GM15510 (cell line): ENCODE results near the gene FILIP1L.

Experiments used
- POLR2A ChIP-seq: IDR thresholded peaks from 3 replicates; pipeline ENCODE4 v1.6.1; 2011; ENCODE audit warnings: borderline replicate concordance; ENCODE audit not compliant: insufficient read length; ENCODE audit errors: extremely low read depth

Gene FILIP1L

GRCh38 chr3:100140976-100141375 is 26.7 kb upstream of the FILIP1L start:
- no peak for TF ChIP-seq POLR2A

GRCh38 chr3:100136921-100137320 is 22.6 kb upstream of the FILIP1L start:
- TF ChIP-seq POLR2A: no peak

GRCh38 chr3:100131241-100131640 is 16.9 kb upstream of the FILIP1L start:
- TF ChIP-seq POLR2A: no peak

GRCh38 chr3:100129941-100130340 is 15.6 kb upstream of the FILIP1L start:
- no peak for TF ChIP-seq POLR2A

- no peak for TF ChIP-seq POLR2A
Observed at GRCh38 chr3:100128565-100128964, 14.3 kb upstream of the FILIP1L start.

GRCh38 chr3:100127792-100128191 is 13.5 kb upstream of the FILIP1L start:
- TF ChIP-seq POLR2A: no peak

- TF ChIP-seq POLR2A: no peak
Observed at GRCh38 chr3:100125161-100125938, 11.0 kb upstream of the FILIP1L start.

- TF ChIP-seq POLR2A: no peak
Observed at GRCh38 chr3:100124201-100124761, 10.0 kb upstream of the FILIP1L start.

- no peak for TF ChIP-seq POLR2A
Observed at GRCh38 chr3:100123112-100123511, 8.8 kb upstream of the FILIP1L start.

GRCh38 chr3:100122321-100122720 is 8.0 kb upstream of the FILIP1L start:
- no peak for TF ChIP-seq POLR2A

- TF ChIP-seq POLR2A: no peak
Observed at GRCh38 chr3:100120693-100121092, 6.4 kb upstream of the FILIP1L start.

- no peak for TF ChIP-seq POLR2A
Observed at GRCh38 chr3:100120012-100120411, 5.7 kb upstream of the FILIP1L start.

- TF ChIP-seq POLR2A: no peak
Observed at GRCh38 chr3:100117093-100117492, 2.8 kb upstream of the FILIP1L start.

GRCh38 chr3:100113723-100114412 is 433 bp downstream of the FILIP1L start:
- TF ChIP-seq POLR2A: no peak

GRCh38 chr3:100111728-100112127 is 2.6 kb downstream of the FILIP1L start:
- TF ChIP-seq POLR2A: no peak

GRCh38 chr3:100110162-100110561 is 4.1 kb downstream of the FILIP1L start:
- TF ChIP-seq POLR2A: no peak
